Activated T-cell treated with anti-CD3 and anti-CD28 coated beads, Interleukin-2, amount 50 U/mL, for 72 hours (primary cell): Measurements from ENCODE around the gene SNCB. TPM values are rescaled to one million over a fixed set of nuclear protein-coding genes. Genes with fewer than 3 reads are reported as not detected.

Experiments used
- ATAC-seq, 2 donors: fragments of 150-1000 bp; cut with Tn5 transposase; replicated peaks in 1 of 2; 2 replicates each; pipeline ENCODE4 v1.10.0; 2021; ENCODE audit warnings: moderate library complexity in 2 of 2, mild to moderate bottlenecking in 1 of 2
- DNase-seq, 2 donors: peaks; one replicate each; pipeline ENCODE4 v3.0.0; 2021 to 2022; ENCODE audit warnings: mixed read lengths in 1 of 2
- H3K27ac Mint-ChIP-seq: one replicate; pipeline ENCODE4 v1.8.0; 2022; ENCODE audit warnings: mild to moderate bottlenecking, moderate library complexity, mixed read lengths
- H3K27me3 Mint-ChIP-seq: one replicate; pipeline ENCODE4 v1.8.0; 2022; ENCODE audit warnings: low read depth, mixed read lengths
- H3K36me3 Mint-ChIP-seq, 2 donors: one replicate each; pipeline ENCODE4 v1.8.0; 2022; ENCODE audit warnings: mixed read lengths in 2 of 2, mild to moderate bottlenecking in 1 of 2; ENCODE audit not compliant: insufficient read depth in 2 of 2
- H3K4me1 Mint-ChIP-seq: one replicate; pipeline ENCODE4 v1.8.0; 2022; ENCODE audit warnings: low read depth, mixed read lengths
- H3K4me3 Mint-ChIP-seq, 2 donors: one replicate each; pipeline ENCODE4 v1.8.0; 2022; ENCODE audit warnings: mild to moderate bottlenecking in 2 of 2, mixed read lengths in 2 of 2, moderate library complexity in 2 of 2
- H3K9me3 Mint-ChIP-seq, 2 donors: one replicate each; pipeline ENCODE4 v1.8.0; 2022; ENCODE audit warnings: mixed read lengths in 2 of 2
- total RNA-seq, 2 donors: library from RNA; stranded (reverse); gene quantifications; one replicate each; pipeline ENCODE4 v1.2.3, GENCODE V29; 2022

The SNCB gene
- total RNA-seq: under 1 TPM in 1 of 2 donors, not detected in 1; 0.81 TPM

GRCh38 chr5:176629853-176630680, at the start of gene SNCB, which contains the start of gene EIF4E1B:
SNCB (minus strand) TSS chr5:176630534; CDS start chr5:176629654, 880 bp downstream.
EIF4E1B (plus strand) TSS chr5:176630675; CDS start chr5:176642788, 12,113 bp downstream.
- Mint-ChIP-seq H3K27me3 (peaks cover 80% of the 10 kb centered on the region), H3K4me1 (peaks cover 17% of the 10 kb centered on the region), H3K4me3 (peak within 1 kb of the TSS; percentile 67 to 74), H3K9me3 (no peaks in the 10 kb centered on the region), H3K36me3 (no peaks in the 10 kb centered on the region), H3K27ac (no peak within 1 kb of the TSS)
- DNase-seq: peak; percentile 77
- ATAC-seq: peak; percentile 98

GRCh38 chr5:176679365-176680225, 49.3 kb upstream of the SNCB start:
- Mint-ChIP-seq H3K27ac (no peak overlapping the region), H3K4me3 (no peak overlapping the region), H3K27me3 (peaks cover 57% of the 10 kb centered on the region), H3K9me3 (peaks cover 0 to 4% of the 10 kb centered on the region in 2 donors), H3K36me3 (no peaks in the 10 kb centered on the region), H3K4me1 (no peaks in the 10 kb centered on the region)
- ATAC-seq (no peak), DNase-seq (no peak)

GRCh38 chr5:176678584-176678983, 48.2 kb upstream of the SNCB start:
- H3K4me1 Mint-ChIP-seq: no peaks in the 10 kb centered on the region
- no peak overlapping the region for H3K4me3 Mint-ChIP-seq
- no peak for DNase-seq
- ATAC-seq: no peak
- no peaks in the 10 kb centered on the region for H3K9me3 Mint-ChIP-seq
- no peaks in the 10 kb centered on the region for H3K36me3 Mint-ChIP-seq
- H3K27ac Mint-ChIP-seq: no peak overlapping the region
- H3K27me3 Mint-ChIP-seq: peaks cover 53% of the 10 kb centered on the region

- no peaks in the 10 kb centered on the region for H3K9me3 Mint-ChIP-seq
- ATAC-seq (no peak), DNase-seq (no peak)
- no peak overlapping the region for H3K4me3 Mint-ChIP-seq
- no peak overlapping the region for H3K27ac Mint-ChIP-seq
- H3K27me3 Mint-ChIP-seq: peaks cover 50% of the 10 kb centered on the region
- H3K4me1 Mint-ChIP-seq: no peaks in the 10 kb centered on the region
- H3K36me3 Mint-ChIP-seq: no peaks in the 10 kb centered on the region
Observed at GRCh38 chr5:176677209-176677939, 47.0 kb upstream of the SNCB start.

- Mint-ChIP-seq H3K4me3 (no peak overlapping the region), H3K27me3 (peaks cover 47% of the 10 kb centered on the region), H3K9me3 (no peaks in the 10 kb centered on the region), H3K27ac (no peak overlapping the region), H3K36me3 (no peaks in the 10 kb centered on the region), H3K4me1 (no peaks in the 10 kb centered on the region)
- DNase-seq (no peak), ATAC-seq (no peak)
Observed at GRCh38 chr5:176676361-176676824, 46.1 kb upstream of the SNCB start.

- Mint-ChIP-seq H3K27ac (no peak overlapping the region), H3K9me3 (no peaks in the 10 kb centered on the region), H3K27me3 (peaks cover 48% of the 10 kb centered on the region), H3K36me3 (no peaks in the 10 kb centered on the region), H3K4me3 (no peak overlapping the region), H3K4me1 (no peaks in the 10 kb centered on the region)
- DNase-seq (no peak), ATAC-seq (no peak)
Observed at GRCh38 chr5:176675676-176676360, 45.5 kb upstream of the SNCB start.

GRCh38 chr5:176674799-176675198, 44.5 kb upstream of the SNCB start:
- no peak overlapping the region for H3K4me3 Mint-ChIP-seq
- no peaks in the 10 kb centered on the region for H3K9me3 Mint-ChIP-seq
- ATAC-seq (no peak), DNase-seq (no peak)
- H3K4me1 Mint-ChIP-seq: no peaks in the 10 kb centered on the region
- H3K27me3 Mint-ChIP-seq: peaks cover 44% of the 10 kb centered on the region
- H3K27ac Mint-ChIP-seq: no peak overlapping the region
- H3K36me3 Mint-ChIP-seq: no peaks in the 10 kb centered on the region

GRCh38 chr5:176673651-176674583, 43.6 kb upstream of the SNCB start:
- Mint-ChIP-seq H3K27me3 (peaks cover 35% of the 10 kb centered on the region), H3K36me3 (no peaks in the 10 kb centered on the region), H3K9me3 (no peaks in the 10 kb centered on the region), H3K27ac (no peak overlapping the region), H3K4me1 (no peaks in the 10 kb centered on the region), H3K4me3 (no peak overlapping the region)
- ATAC-seq (no peak), DNase-seq (no peak)

- ATAC-seq (no peak), DNase-seq (no peak)
- Mint-ChIP-seq H3K36me3 (no peaks in the 10 kb centered on the region), H3K4me1 (no peaks in the 10 kb centered on the region), H3K4me3 (no peak overlapping the region), H3K27me3 (peaks cover 21% of the 10 kb centered on the region), H3K9me3 (no peaks in the 10 kb centered on the region), H3K27ac (no peak overlapping the region)
Observed at GRCh38 chr5:176671890-176672747, 41.8 kb upstream of the SNCB start.

- Mint-ChIP-seq H3K27ac (no peak overlapping the region), H3K4me1 (no peaks in the 10 kb centered on the region), H3K27me3 (peaks cover 17% of the 10 kb centered on the region), H3K4me3 (no peak overlapping the region), H3K36me3 (no peaks in the 10 kb centered on the region), H3K9me3 (no peaks in the 10 kb centered on the region)
- ATAC-seq: no peak
- DNase-seq: no peak
Observed at GRCh38 chr5:176671399-176671798, 41.1 kb upstream of the SNCB start.

GRCh38 chr5:176670449-176670848, 40.1 kb upstream of the SNCB start:
- Mint-ChIP-seq H3K36me3 (no peaks in the 10 kb centered on the region), H3K4me1 (no peaks in the 10 kb centered on the region), H3K4me3 (no peak overlapping the region), H3K9me3 (no peaks in the 10 kb centered on the region), H3K27me3 (peaks cover 20% of the 10 kb centered on the region), H3K27ac (no peak overlapping the region)
- DNase-seq (no peak), ATAC-seq (no peak)
